ENCODE data around the gene KRTAP10-7. TPM values are rescaled to one million over a fixed set of nuclear protein-coding genes. Genes with fewer than 3 reads are reported as not detected.
"Not testable (repeated sequence)": the region's sequence is repeated elsewhere in the genome, so short reads cannot be mapped to it uniquely, and the experiment has no call there.

KRTAP10-7 gene
- total RNA-seq, 1 donor from 2014 or later: not detected

- DNase-seq (peak; percentile 46), ATAC-seq (no peak)
- H3K4me1 ChIP-seq: no peaks in the 10 kb centered on the region
Observed at GRCh38 chr21:44579833-44580144, 20.6 kb upstream of the KRTAP10-7 start.

GRCh38 chr21:44580231-44580821 lies 20.1 kb upstream of the KRTAP10-7 start, which contains the start of gene KRTAP10-5:
Gene KRTAP10-5, minus strand, starts transcription at chr21:44580604. Its CDS starts 26 bp downstream, at chr21:44580578.
- ATAC-seq; H3K9me3 ChIP-seq; H3K27ac ChIP-seq; H3K27me3 ChIP-seq; H3K36me3 ChIP-seq; H3K4me1 ChIP-seq; DNase-seq; H3K4me3 ChIP-seq; intact Hi-C loops (cut with DNase I): not testable (repeated sequence)

More at GRCh38 chr21:44579833-44580144, 20.6 kb upstream of the KRTAP10-7 start:
- Histone ChIP-seq H3K27ac (no peak overlapping the region), H3K9me3 (peaks cover 8% of the 10 kb centered on the region), H3K27me3 (peaks cover under 1% of the 10 kb centered on the region), H3K4me3 (no peak overlapping the region), H3K36me3 (no peaks in the 10 kb centered on the region)
- intact Hi-C loops (cut with DNase I): no loop called here
- no peak for TF ChIP-seq CTCF (IDR thresholded peaks at IDR 0.05)

- Histone ChIP-seq H3K4me1 (no peaks in the 10 kb centered on the region), H3K27ac (no peak overlapping the region), H3K4me3 (no peak overlapping the region), H3K27me3 (peaks cover 14% of the 10 kb centered on the region), H3K36me3 (no peaks in the 10 kb centered on the region), H3K9me3 (peaks cover 8% of the 10 kb centered on the region)
- no peak for TF ChIP-seq CTCF (IDR thresholded peaks at IDR 0.05)
- DNase-seq (no peak), ATAC-seq (no peak)
- intact Hi-C loops (cut with DNase I): no loop called here
Observed at GRCh38 chr21:44581158-44581557, 19.2 kb upstream of the KRTAP10-7 start.

DNA sequence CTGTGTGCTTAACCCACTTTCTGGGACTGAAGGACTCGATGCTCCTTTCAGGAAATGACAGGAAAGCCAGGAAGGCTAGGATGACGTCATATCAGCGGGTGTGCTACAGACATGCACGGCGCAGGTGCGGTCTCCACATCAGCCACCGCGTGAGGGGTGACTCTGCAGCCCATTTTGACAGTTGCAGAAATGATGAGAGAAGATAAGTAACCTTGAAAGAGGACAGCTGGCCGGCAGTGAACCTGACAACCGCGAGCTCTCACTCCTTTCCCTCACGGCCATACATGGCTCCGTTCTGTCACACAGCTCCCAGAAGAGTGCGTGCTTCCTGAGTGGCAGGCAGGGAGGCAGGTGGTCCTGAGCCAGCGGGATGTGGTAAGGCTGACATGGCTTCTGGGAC lies 18.3 kb upstream of the KRTAP10-7 start:
- H3K36me3 ChIP-seq: no peaks in the 10 kb centered on the region
- peaks cover 17% of the 10 kb centered on the region for H3K27me3 ChIP-seq
- ATAC-seq (no peak), DNase-seq (no peak)
- no peak for TF ChIP-seq CTCF (IDR thresholded peaks at IDR 0.05)
- intact Hi-C loops (cut with DNase I): no loop called here
- peaks cover 8% of the 10 kb centered on the region for H3K9me3 ChIP-seq
- H3K4me1 ChIP-seq: no peaks in the 10 kb centered on the region
- H3K27ac ChIP-seq: no peak overlapping the region
- H3K4me3 ChIP-seq: no peak overlapping the region

DNA sequence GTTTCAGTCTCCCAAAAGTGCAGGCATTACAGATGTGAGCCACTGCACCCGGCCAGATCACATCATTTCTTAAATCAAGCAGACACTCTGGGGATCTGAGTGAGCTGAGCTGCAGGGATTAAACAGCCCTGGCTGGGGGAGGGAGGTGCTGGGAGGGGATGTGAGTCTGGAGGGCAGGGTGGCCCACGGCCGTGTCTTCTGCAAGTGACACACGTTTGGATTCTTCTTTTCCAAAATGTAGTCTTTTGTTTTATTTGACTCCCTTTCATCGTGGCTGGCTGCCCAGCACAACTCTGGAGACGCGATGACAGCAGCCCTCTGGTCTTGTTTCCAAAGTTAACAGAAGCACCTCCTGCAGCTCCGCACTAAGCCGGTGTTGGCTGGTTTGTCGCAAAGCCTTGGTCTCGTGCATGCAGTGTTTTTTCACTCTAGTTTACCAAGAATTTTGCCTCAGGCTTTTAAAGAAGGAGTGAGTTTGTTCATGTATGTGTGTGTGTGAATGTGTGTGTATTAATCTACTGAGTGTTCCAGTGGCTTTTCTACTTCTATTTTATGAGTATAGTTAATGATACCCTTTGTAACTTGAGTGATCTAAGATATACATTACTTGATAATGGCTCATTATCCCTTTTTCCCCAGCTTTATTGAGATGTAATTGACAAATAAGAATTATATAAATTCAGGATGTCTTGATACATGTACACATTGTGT lies 17.2 kb upstream of the KRTAP10-7 start:
- Histone ChIP-seq H3K9me3 (peaks cover 8% of the 10 kb centered on the region), H3K27me3 (peaks cover 17% of the 10 kb centered on the region), H3K4me1 (no peaks in the 10 kb centered on the region), H3K36me3 (no peaks in the 10 kb centered on the region), H3K27ac (no peak overlapping the region), H3K4me3 (no peak overlapping the region)
- DNase-seq (no peak), ATAC-seq (no peak)
- TF ChIP-seq CTCF (IDR thresholded peaks at IDR 0.05): no peak
- intact Hi-C loops (cut with DNase I): no loop called here

DNA sequence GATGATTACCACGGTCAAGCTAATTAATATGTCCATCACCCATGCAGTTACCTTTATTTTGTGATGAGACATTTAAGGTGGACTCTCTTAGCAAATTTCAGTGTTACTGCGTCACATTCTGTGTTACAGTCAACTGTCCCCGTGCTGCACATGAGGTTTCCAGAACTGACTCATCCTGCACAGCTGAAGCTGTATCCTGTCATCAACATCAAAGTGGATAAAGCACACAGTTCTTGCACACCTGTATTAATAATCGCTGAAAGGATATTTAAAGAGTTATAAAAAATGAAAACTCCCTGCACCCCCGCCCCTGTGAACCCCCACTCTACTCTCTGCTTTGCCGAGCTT lies 16.6 kb upstream of the KRTAP10-7 start:
- no peak for ATAC-seq
- TF ChIP-seq CTCF (IDR thresholded peaks at IDR 0.05): no peak
- no peak for DNase-seq
- peaks cover 8% of the 10 kb centered on the region for H3K9me3 ChIP-seq
- peaks cover 17% of the 10 kb centered on the region for H3K27me3 ChIP-seq
- H3K4me3 ChIP-seq: no peak overlapping the region
- intact Hi-C loops (cut with DNase I): no loop called here
- no peaks in the 10 kb centered on the region for H3K4me1 ChIP-seq
- H3K27ac ChIP-seq: no peak overlapping the region
- H3K36me3 ChIP-seq: no peaks in the 10 kb centered on the region

Data from upper lobe of right lung (tissue), 1 donor.